ENCODE measurements around the gene HIPK1. TPM values are rescaled to one million over a fixed set of nuclear protein-coding genes. Genes with fewer than 3 reads are reported as not detected.
A peak's percentile ranks its signal among the peaks of the same experiment; 100 is the strongest.

Gene HIPK1
- total RNA-seq, 1 donor from 2014 or later: 100 TPM

- Mint-ChIP-seq H3K27me3 (ENCODE audit: insufficient read depth) (peaks cover 21% of the 10 kb centered on the region), H3K9me3 (no peaks in the 10 kb centered on the region), H3K36me3 (ENCODE audit: low read depth) (no peaks in the 10 kb centered on the region), H3K4me1 (ENCODE audit: low read depth) (peaks cover 4% of the 10 kb centered on the region), H3K27ac (no peak overlapping the region), H3K4me3 (no peak overlapping the region)
- no peak for DNase-seq (ENCODE audit: low spot score)
- intact Hi-C loops (cut with micrococcal nuclease): no loop called here
These were observed 6.2 kb upstream of the HIPK1 start for GRCh38 chr1:113922957-113923356.

- Mint-ChIP-seq H3K4me1 (ENCODE audit: low read depth) (peaks cover 16% of the 10 kb centered on the region), H3K27ac (no peak overlapping the region), H3K4me3 (no peak overlapping the region), H3K9me3 (no peaks in the 10 kb centered on the region), H3K27me3 (ENCODE audit: insufficient read depth) (peaks cover 17% of the 10 kb centered on the region), H3K36me3 (ENCODE audit: low read depth) (no peaks in the 10 kb centered on the region)
- intact Hi-C loops (cut with micrococcal nuclease): no loop called here
- DNase-seq (ENCODE audit: low spot score): no peak
These were observed 4.7 kb upstream of the HIPK1 start for GRCh38 chr1:113924473-113924872.

GRCh38 chr1:113928187-113928930 is 765 bp upstream of the HIPK1 start:
- Mint-ChIP-seq H3K9me3 (no peaks in the 10 kb centered on the region), H3K27me3 (ENCODE audit: insufficient read depth) (peaks cover 7% of the 10 kb centered on the region)

GRCh38 chr1:113929750-113930498 is 800 bp downstream of the HIPK1 start:
- H3K27me3 Mint-ChIP-seq (ENCODE audit: insufficient read depth): peaks cover 3% of the 10 kb centered on the region
- H3K9me3 Mint-ChIP-seq: no peaks in the 10 kb centered on the region
- intact Hi-C loops (cut with micrococcal nuclease): loop anchor here (1.0 to 10.0 kb wide), 14 partner anchors 25 to 1313 kb away; partner anchors contain the start of genes BCAS2, CAPZA1, CSDE1 and DCLRE1B
- DNase-seq (ENCODE audit: low spot score): peak; percentile 66
- H3K4me3 Mint-ChIP-seq: peak overlapping the region; percentile 98
- H3K4me1 Mint-ChIP-seq (ENCODE audit: low read depth): peaks cover 59% of the 10 kb centered on the region
- H3K27ac Mint-ChIP-seq: peak overlapping the region; percentile 99
- H3K36me3 Mint-ChIP-seq (ENCODE audit: low read depth): peaks cover 19% of the 10 kb centered on the region

More at GRCh38 chr1:113928187-113928930, 765 bp upstream of the HIPK1 start:
- H3K36me3 Mint-ChIP-seq (ENCODE audit: low read depth): peaks cover 11% of the 10 kb centered on the region
- peak overlapping the region; percentile 96 for H3K4me3 Mint-ChIP-seq
- DNase-seq (ENCODE audit: low spot score): no peak
- peak overlapping the region; percentile 99 for H3K27ac Mint-ChIP-seq
- intact Hi-C loops (cut with micrococcal nuclease): loop anchor here (2.0 kb wide), 1 partner anchor 972 kb away; the partner anchor contains the start of gene SLC16A1
- peaks cover 48% of the 10 kb centered on the region for H3K4me1 Mint-ChIP-seq (ENCODE audit: low read depth)

GRCh38 chr1:113930499-113931161 is 1.5 kb downstream of the HIPK1 start:
- no peaks in the 10 kb centered on the region for H3K9me3 Mint-ChIP-seq
- peak; percentile 73 for DNase-seq (ENCODE audit: low spot score)
- peaks cover 62% of the 10 kb centered on the region for H3K4me1 Mint-ChIP-seq (ENCODE audit: low read depth)
- peaks cover 23% of the 10 kb centered on the region for H3K36me3 Mint-ChIP-seq (ENCODE audit: low read depth)
- peak overlapping the region; percentile 98 for H3K4me3 Mint-ChIP-seq
- intact Hi-C loops (cut with micrococcal nuclease): loop anchor here (1.0 to 10.0 kb wide), 10 partner anchors 10 to 1313 kb away; partner anchors contain the start of genes BCAS2, CAPZA1, CSDE1 and LRIG2
- peak overlapping the region; percentile 99 for H3K27ac Mint-ChIP-seq
- no peaks in the 10 kb centered on the region for H3K27me3 Mint-ChIP-seq (ENCODE audit: insufficient read depth)

- peaks cover 23% of the 10 kb centered on the region for H3K36me3 Mint-ChIP-seq (ENCODE audit: low read depth)
- intact Hi-C loops (cut with micrococcal nuclease): loop anchor here (1.0 to 10.0 kb wide), 7 partner anchors 9 to 1314 kb away; partner anchors contain the start of genes BCAS2, CAPZA1, CSDE1 and LRIG2
- H3K27ac Mint-ChIP-seq: peak overlapping the region; percentile 99
- peaks cover 66% of the 10 kb centered on the region for H3K4me1 Mint-ChIP-seq (ENCODE audit: low read depth)
- no peaks in the 10 kb centered on the region for H3K9me3 Mint-ChIP-seq
- H3K4me3 Mint-ChIP-seq: peak overlapping the region; percentile 98
- H3K27me3 Mint-ChIP-seq (ENCODE audit: insufficient read depth): no peaks in the 10 kb centered on the region
- DNase-seq (ENCODE audit: low spot score): no peak
These were observed 2.3 kb downstream of the HIPK1 start for GRCh38 chr1:113931451-113931851.

- Mint-ChIP-seq H3K27me3 (ENCODE audit: insufficient read depth) (no peaks in the 10 kb centered on the region), H3K36me3 (ENCODE audit: low read depth) (peaks cover 28% of the 10 kb centered on the region), H3K4me3 (no peak overlapping the region), H3K4me1 (ENCODE audit: low read depth) (peaks cover 74% of the 10 kb centered on the region), H3K27ac (no peak overlapping the region), H3K9me3 (no peaks in the 10 kb centered on the region)
- intact Hi-C loops (cut with micrococcal nuclease): loop anchor here (5.0 to 10.0 kb wide), 3 partner anchors 651 to 1317 kb away; partner anchors contain the start of genes BCAS2, CAPZA1, RHOC and ST7L
- DNase-seq (ENCODE audit: low spot score): no peak
These were observed 4.9 kb downstream of the HIPK1 start for GRCh38 chr1:113934006-113934405.

- no peak for DNase-seq (ENCODE audit: low spot score)
- Mint-ChIP-seq H3K36me3 (ENCODE audit: low read depth) (peaks cover 28% of the 10 kb centered on the region), H3K4me3 (no peak overlapping the region), H3K4me1 (ENCODE audit: low read depth) (peaks cover 79% of the 10 kb centered on the region), H3K9me3 (no peaks in the 10 kb centered on the region), H3K27ac (no peak overlapping the region), H3K27me3 (ENCODE audit: insufficient read depth) (no peaks in the 10 kb centered on the region)
- intact Hi-C loops (cut with micrococcal nuclease): loop anchor here (5.0 to 10.0 kb wide), 3 partner anchors 650 to 1317 kb away; partner anchors contain the start of genes BCAS2, CAPZA1, RHOC and ST7L
These were observed 5.5 kb downstream of the HIPK1 start for GRCh38 chr1:113934511-113935055.

GRCh38 chr1:113935176-113935575 is 6.1 kb downstream of the HIPK1 start:
- Mint-ChIP-seq H3K9me3 (no peaks in the 10 kb centered on the region), H3K36me3 (ENCODE audit: low read depth) (peaks cover 27% of the 10 kb centered on the region), H3K4me3 (no peak overlapping the region), H3K4me1 (ENCODE audit: low read depth) (peaks cover 84% of the 10 kb centered on the region), H3K27me3 (ENCODE audit: insufficient read depth) (no peaks in the 10 kb centered on the region), H3K27ac (no peak overlapping the region)
- intact Hi-C loops (cut with micrococcal nuclease): loop anchor here (10.0 kb wide), 2 partner anchors 650 to 1230 kb away; partner anchors contain the start of genes BCAS2 and RHOC
- DNase-seq (ENCODE audit: low spot score): no peak

- Mint-ChIP-seq H3K4me1 (ENCODE audit: low read depth) (peaks cover 84% of the 10 kb centered on the region), H3K4me3 (no peak overlapping the region), H3K9me3 (no peaks in the 10 kb centered on the region), H3K27me3 (ENCODE audit: insufficient read depth) (no peaks in the 10 kb centered on the region), H3K27ac (no peak overlapping the region), H3K36me3 (ENCODE audit: low read depth) (peaks cover 33% of the 10 kb centered on the region)
- intact Hi-C loops (cut with micrococcal nuclease): loop anchor here (10.0 kb wide), 2 partner anchors 649 to 1231 kb away; partner anchors contain the start of genes BCAS2 and RHOC
- no peak for DNase-seq (ENCODE audit: low spot score)
These were observed 6.8 kb downstream of the HIPK1 start for GRCh38 chr1:113935970-113936369.

GRCh38 chr1:113937146-113937545 is 8.0 kb downstream of the HIPK1 start:
- Mint-ChIP-seq H3K4me1 (ENCODE audit: low read depth) (peaks cover 76% of the 10 kb centered on the region), H3K36me3 (ENCODE audit: low read depth) (peaks cover 39% of the 10 kb centered on the region), H3K9me3 (no peaks in the 10 kb centered on the region), H3K4me3 (peak overlapping the region; percentile 0), H3K27me3 (ENCODE audit: insufficient read depth) (no peaks in the 10 kb centered on the region), H3K27ac (peak overlapping the region; percentile 26)
- DNase-seq (ENCODE audit: low spot score): no peak
- intact Hi-C loops (cut with micrococcal nuclease): loop anchor here (10.0 kb wide), 2 partner anchors 648 to 1232 kb away; partner anchors contain the start of genes BCAS2 and RHOC

- no peak for DNase-seq (ENCODE audit: low spot score)
- no peak overlapping the region for H3K27ac Mint-ChIP-seq
- H3K27me3 Mint-ChIP-seq (ENCODE audit: insufficient read depth): no peaks in the 10 kb centered on the region
- intact Hi-C loops (cut with micrococcal nuclease): loop anchor here (10.0 kb wide), 2 partner anchors 647 to 1233 kb away; partner anchors contain the start of genes BCAS2 and RHOC
- peaks cover 1% of the 10 kb centered on the region for H3K9me3 Mint-ChIP-seq
- H3K4me3 Mint-ChIP-seq: no peak overlapping the region
- peaks cover 38% of the 10 kb centered on the region for H3K36me3 Mint-ChIP-seq (ENCODE audit: low read depth)
- peaks cover 69% of the 10 kb centered on the region for H3K4me1 Mint-ChIP-seq (ENCODE audit: low read depth)
These were observed 9.1 kb downstream of the HIPK1 start for GRCh38 chr1:113938192-113938591.
